ENCODE data around the gene P3H1. TPM values are rescaled to one million over a fixed set of nuclear protein-coding genes. Genes with fewer than 3 reads are reported as not detected.
A peak's percentile ranks its signal among the peaks of the same experiment; 100 is the strongest.

The P3H1 gene
- total and polyA plus RNA-seq, 5 donors from 2014 or later: 12.6 to 30.4 (median 15.6) TPM

DNA sequence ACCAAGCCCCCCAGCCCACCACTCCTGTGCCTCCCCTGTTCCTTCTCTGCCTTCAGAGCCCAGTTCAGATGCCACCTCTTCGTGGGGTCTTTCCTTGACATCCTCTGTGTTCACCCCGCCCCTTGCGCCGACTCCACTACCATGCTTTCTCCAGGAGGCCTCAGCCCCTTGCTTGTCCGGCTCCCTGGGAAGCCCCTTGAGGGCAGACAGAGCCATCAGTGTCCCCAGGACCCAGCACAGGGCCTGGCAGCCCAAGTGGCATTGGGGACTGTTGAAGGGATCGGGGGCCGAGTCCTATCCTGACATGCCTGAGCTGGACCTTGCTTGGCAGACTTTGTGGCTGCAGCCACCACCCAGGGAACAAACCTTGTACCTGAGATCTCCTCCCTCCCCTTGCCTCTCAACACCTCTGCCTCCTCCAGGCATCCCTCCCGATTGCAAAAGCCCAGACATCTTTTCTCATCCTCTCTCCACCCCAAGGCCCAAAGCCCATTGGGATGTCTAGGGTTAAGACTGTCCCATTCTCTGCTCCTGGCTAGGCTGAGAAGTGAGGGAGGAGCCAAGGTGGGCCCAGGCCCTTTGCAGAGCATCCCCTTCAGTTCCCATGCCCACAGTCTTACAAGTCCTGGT is 30.1 kb downstream of the P3H1 start:
- H3K9me3 ChIP-seq (ENCODE audit: control insufficient read depth in 2 of 2, low read length in 2 of 2): no peaks in the 10 kb centered on the region
- no peak for DNase-seq
- Mint-ChIP-seq H3K9me3 (peaks cover 0 to 2% (median 0%) of the 10 kb centered on the region in 7 donors), H3K36me3 (no peaks in the 10 kb centered on the region), H3K4me1 (peaks cover 0 to 11% (median 2%) of the 10 kb centered on the region in 4 donors), H3K27ac (peak overlapping the region in 1 of 3 donors; percentile 78), H3K4me3 (no peak overlapping the region), H3K27me3 (peaks cover 4% of the 10 kb centered on the region)
- H3K27me3 ChIP-seq (ENCODE audit: control insufficient read depth, insufficient read depth, low read length): no peaks in the 10 kb centered on the region
- no peak for ATAC-seq (ENCODE audit: low read depth in 2 of 2)
- no peaks in the 10 kb centered on the region for H3K36me3 ChIP-seq (ENCODE audit: control insufficient read depth, insufficient read depth, low read length)
- H3K27ac ChIP-seq (ENCODE audit: insufficient read depth, low read length, poor library complexity, severe bottlenecking): no peak overlapping the region
- H3K4me3 ChIP-seq (ENCODE audit: low read depth, low read length): no peak overlapping the region
- H3K4me1 ChIP-seq (ENCODE audit: control insufficient read depth, insufficient read depth, low read length, poor library complexity, severe bottlenecking): no peaks in the 10 kb centered on the region

DNA sequence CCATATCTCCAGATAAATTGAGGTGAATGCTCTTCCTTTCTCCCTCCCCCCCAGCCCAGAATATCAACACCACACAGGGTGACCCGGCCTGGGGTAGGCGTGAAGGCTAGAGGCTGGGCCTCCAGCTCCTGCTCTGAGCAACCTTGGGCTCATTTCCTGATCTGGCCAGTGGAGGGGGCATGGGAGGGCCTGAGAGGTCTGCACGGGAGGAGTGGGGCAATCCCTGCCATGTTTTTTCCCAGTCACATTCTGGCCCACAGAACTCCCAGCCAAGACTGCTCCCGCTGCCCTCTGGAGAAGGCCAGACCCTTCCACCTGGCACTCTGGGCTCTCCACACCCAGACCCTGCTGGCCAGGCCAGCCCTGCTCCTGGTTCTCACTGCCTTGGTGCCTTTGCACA is 30.7 kb downstream of the P3H1 start:
- Histone ChIP-seq H3K9me3 (ENCODE audit: control insufficient read depth in 2 of 2, low read length in 2 of 2) (no peaks in the 10 kb centered on the region), H3K27ac (ENCODE audit: insufficient read depth, low read length, poor library complexity, severe bottlenecking) (no peak overlapping the region), H3K27me3 (ENCODE audit: control insufficient read depth, insufficient read depth, low read length) (no peaks in the 10 kb centered on the region), H3K36me3 (ENCODE audit: control insufficient read depth, insufficient read depth, low read length) (no peaks in the 10 kb centered on the region), H3K4me1 (ENCODE audit: control insufficient read depth, insufficient read depth, low read length, poor library complexity, severe bottlenecking) (no peaks in the 10 kb centered on the region), H3K4me3 (ENCODE audit: low read depth, low read length) (no peak overlapping the region)
- Mint-ChIP-seq H3K36me3 (no peaks in the 10 kb centered on the region), H3K27me3 (peaks cover 4% of the 10 kb centered on the region), H3K9me3 (peaks cover 0 to 2% (median 0%) of the 10 kb centered on the region in 7 donors), H3K4me3 (no peak overlapping the region), H3K27ac (no peak overlapping the region), H3K4me1 (peaks cover 0 to 11% (median 2%) of the 10 kb centered on the region in 4 donors)
- no peak for ATAC-seq (ENCODE audit: low read depth in 2 of 2)
- DNase-seq: no peak

DNA sequence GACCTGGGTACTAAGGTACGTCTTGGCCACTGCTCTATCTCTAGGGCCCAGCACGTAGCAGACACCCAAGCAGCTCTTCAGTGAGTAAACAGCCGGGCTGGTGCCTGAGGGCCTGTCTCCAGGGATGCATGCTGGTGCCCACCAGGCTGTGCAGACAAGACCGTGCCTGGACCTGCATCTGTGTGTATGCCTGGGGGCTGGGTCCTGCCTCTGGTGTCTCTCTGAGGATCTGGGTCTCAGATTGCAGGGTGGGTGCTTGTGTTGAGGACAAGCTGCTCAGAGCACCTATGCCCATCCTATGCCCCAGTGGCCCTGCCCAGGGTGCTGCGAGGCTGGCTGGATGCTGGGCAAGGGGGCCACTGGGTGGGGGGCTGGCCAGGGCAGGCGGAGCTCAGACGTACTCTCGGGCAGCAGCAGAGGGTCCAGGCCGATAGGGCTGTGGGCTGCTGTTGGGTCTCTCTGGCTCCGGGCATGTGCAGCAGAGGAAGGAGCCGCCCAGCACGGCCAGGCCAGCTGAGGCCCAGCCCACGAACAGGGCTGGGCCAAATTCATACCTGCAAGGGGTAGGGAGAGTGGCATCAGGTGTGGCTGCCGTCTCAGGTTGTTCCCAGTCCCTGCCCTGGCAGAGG is 31.2 kb downstream of the P3H1 start:
- Histone ChIP-seq H3K27me3 (ENCODE audit: control insufficient read depth, insufficient read depth, low read length) (no peaks in the 10 kb centered on the region), H3K4me3 (ENCODE audit: low read depth, low read length) (no peak overlapping the region), H3K36me3 (ENCODE audit: control insufficient read depth, insufficient read depth, low read length) (no peaks in the 10 kb centered on the region), H3K9me3 (ENCODE audit: control insufficient read depth in 2 of 2, low read length in 2 of 2) (no peaks in the 10 kb centered on the region), H3K4me1 (ENCODE audit: control insufficient read depth, insufficient read depth, low read length, poor library complexity, severe bottlenecking) (no peaks in the 10 kb centered on the region), H3K27ac (ENCODE audit: insufficient read depth, low read length, poor library complexity, severe bottlenecking) (no peak overlapping the region)
- peaks cover 0 to 11% (median 2%) of the 10 kb centered on the region in 4 donors for H3K4me1 Mint-ChIP-seq
- ATAC-seq (ENCODE audit: low read depth in 2 of 2): no peak
- peaks cover 0 to 2% (median 0%) of the 10 kb centered on the region in 7 donors for H3K9me3 Mint-ChIP-seq
- H3K36me3 Mint-ChIP-seq: no peaks in the 10 kb centered on the region
- H3K27me3 Mint-ChIP-seq: peaks cover 4% of the 10 kb centered on the region
- no peak overlapping the region for H3K4me3 Mint-ChIP-seq
- no peak for DNase-seq
- no peak overlapping the region for H3K27ac Mint-ChIP-seq

DNA sequence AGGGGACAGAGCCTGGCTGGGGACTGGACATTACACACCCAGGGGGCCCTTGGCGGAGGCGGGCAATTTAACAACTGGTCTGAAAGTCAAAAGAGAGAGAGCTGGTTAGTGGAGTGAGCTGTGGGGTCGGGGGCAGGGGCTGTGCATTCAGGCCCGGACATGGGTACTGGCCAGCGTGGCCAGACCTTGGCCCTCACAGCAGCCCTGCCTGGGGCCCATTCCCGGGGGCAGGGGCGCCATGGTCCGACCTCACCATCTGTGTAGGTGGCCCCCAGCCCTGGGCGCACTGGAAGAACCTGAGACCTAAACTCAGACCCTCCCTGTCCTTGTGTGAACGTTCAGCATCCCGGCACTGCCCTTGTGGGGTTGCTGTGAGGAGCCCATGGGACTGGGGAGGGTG is 31.8 kb downstream of the P3H1 start:
- Mint-ChIP-seq H3K36me3 (no peaks in the 10 kb centered on the region), H3K9me3 (no peaks in the 10 kb centered on the region), H3K27ac (no peak overlapping the region), H3K27me3 (peaks cover 4% of the 10 kb centered on the region), H3K4me1 (peaks cover 0 to 11% (median 2%) of the 10 kb centered on the region in 4 donors), H3K4me3 (no peak overlapping the region)
- ATAC-seq (ENCODE audit: low read depth in 2 of 2): peak in 1 of 2 donors; percentile 20
- Histone ChIP-seq H3K4me3 (ENCODE audit: low read depth, low read length) (no peak overlapping the region), H3K4me1 (ENCODE audit: control insufficient read depth, insufficient read depth, low read length, poor library complexity, severe bottlenecking) (no peaks in the 10 kb centered on the region), H3K9me3 (ENCODE audit: control insufficient read depth in 2 of 2, low read length in 2 of 2) (no peaks in the 10 kb centered on the region), H3K27ac (ENCODE audit: insufficient read depth, low read length, poor library complexity, severe bottlenecking) (no peak overlapping the region), H3K36me3 (ENCODE audit: control insufficient read depth, insufficient read depth, low read length) (no peaks in the 10 kb centered on the region), H3K27me3 (ENCODE audit: control insufficient read depth, insufficient read depth, low read length) (no peaks in the 10 kb centered on the region)
- no peak for DNase-seq

DNA sequence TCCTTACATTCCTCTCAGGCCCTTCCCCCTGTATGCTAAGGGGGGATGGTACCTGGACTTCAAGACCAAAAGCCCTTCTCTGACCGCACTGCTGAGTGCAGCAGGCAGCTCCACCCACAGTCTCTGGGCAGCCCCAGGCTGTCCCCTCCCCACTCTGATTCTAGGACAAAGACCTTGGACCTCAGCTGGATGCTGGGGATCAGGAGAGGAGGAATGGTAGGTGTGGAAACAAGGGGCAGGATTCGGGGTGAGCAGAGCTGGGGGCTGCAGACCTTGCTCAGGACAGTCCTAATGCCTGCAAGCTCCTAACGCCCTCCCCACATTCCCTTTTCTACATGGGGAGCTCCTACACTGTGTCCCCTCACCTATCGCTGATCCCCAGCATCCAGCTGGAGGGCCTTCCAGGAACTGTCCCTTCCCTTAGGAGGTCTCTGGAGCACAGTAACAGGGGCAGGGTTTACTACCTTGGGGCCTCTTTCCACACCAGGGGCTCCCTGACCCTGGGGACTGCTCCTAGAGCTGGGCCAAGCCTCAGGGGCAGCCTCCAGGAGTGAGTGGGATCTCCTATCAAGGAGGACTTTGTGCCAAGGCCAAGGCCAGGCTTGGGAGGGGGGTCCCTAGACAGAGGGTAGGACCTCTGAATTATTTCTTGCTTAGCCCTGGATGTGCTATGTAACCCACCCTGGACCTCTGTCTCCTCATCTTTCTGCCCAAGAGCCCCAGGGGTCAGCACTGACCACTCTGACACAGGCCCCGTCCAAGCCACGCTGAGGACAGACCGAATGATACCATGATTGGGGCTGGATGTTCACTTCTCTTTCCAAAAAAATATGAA is 32.4 kb downstream of the P3H1 start:
- no peak overlapping the region for H3K27ac Mint-ChIP-seq
- ATAC-seq (ENCODE audit: low read depth in 2 of 2): no peak

DNA sequence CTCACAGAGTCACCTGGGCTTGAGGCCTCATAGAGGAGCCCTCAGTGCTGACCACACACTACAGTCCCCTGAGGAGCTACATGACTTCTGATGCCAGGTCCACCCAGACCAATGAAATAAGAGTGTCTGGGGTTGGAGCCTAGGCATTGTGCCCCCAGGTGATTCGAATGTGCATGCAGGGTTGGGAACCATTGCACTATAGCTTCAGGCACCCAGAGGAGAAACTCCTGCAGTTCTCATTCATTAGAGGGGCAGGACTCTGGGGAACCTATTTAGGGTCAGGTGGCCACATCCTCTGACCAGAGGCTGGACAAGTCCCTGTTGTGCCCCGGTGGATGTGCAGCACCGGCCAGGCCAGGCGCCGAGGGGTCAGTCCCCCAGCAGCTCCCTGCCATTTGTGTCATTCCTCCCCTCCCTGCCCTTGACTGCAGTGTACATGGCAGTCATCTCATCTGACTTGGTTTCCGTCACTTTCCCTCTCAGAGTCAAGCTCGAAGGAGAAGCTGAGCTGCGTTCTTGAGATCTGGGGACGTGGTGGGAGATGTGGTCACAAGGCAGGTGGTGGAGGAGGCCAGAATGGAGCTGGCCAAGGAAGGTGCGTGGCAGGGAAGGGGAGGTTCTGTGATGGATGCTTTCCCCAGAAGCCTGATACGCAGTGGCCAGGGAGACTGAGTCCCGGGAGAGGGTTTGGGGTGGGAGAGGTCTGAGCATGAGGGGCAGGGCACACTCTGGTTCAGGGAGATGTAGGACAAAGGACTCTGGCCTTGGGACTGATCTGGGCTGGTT is 33.2 kb downstream of the P3H1 start:
- Mint-ChIP-seq H3K27ac (no peak overlapping the region), H3K4me3 (no peak overlapping the region), H3K36me3 (no peaks in the 10 kb centered on the region), H3K4me1 (peaks cover 0 to 11% (median 3%) of the 10 kb centered on the region in 4 donors), H3K9me3 (no peaks in the 10 kb centered on the region), H3K27me3 (peaks cover 4% of the 10 kb centered on the region)
- no peaks in the 10 kb centered on the region for H3K4me1 ChIP-seq (ENCODE audit: control insufficient read depth, insufficient read depth, low read length, poor library complexity, severe bottlenecking)
- no peaks in the 10 kb centered on the region for H3K27me3 ChIP-seq (ENCODE audit: control insufficient read depth, insufficient read depth, low read length)
- DNase-seq: no peak
- H3K36me3 ChIP-seq (ENCODE audit: control insufficient read depth, insufficient read depth, low read length): no peaks in the 10 kb centered on the region
- no peak overlapping the region for H3K4me3 ChIP-seq (ENCODE audit: low read depth, low read length)
- no peaks in the 10 kb centered on the region for H3K9me3 ChIP-seq (ENCODE audit: control insufficient read depth in 2 of 2, low read length in 2 of 2)
- ATAC-seq (ENCODE audit: low read depth in 2 of 2): no peak
- no peak overlapping the region for H3K27ac ChIP-seq (ENCODE audit: insufficient read depth, low read length, poor library complexity, severe bottlenecking)

More for the DNA sequence above, 32.4 kb downstream of the P3H1 start:
- Mint-ChIP-seq H3K36me3 (no peaks in the 10 kb centered on the region), H3K27me3 (peaks cover 4% of the 10 kb centered on the region), H3K4me1 (peaks cover 0 to 11% (median 3%) of the 10 kb centered on the region in 4 donors), H3K9me3 (no peaks in the 10 kb centered on the region), H3K4me3 (no peak overlapping the region)
- Histone ChIP-seq H3K27ac (ENCODE audit: insufficient read depth, low read length, poor library complexity, severe bottlenecking) (no peak overlapping the region), H3K27me3 (ENCODE audit: control insufficient read depth, insufficient read depth, low read length) (no peaks in the 10 kb centered on the region), H3K4me3 (ENCODE audit: low read depth, low read length) (no peak overlapping the region), H3K36me3 (ENCODE audit: control insufficient read depth, insufficient read depth, low read length) (no peaks in the 10 kb centered on the region), H3K9me3 (ENCODE audit: control insufficient read depth in 2 of 2, low read length in 2 of 2) (no peaks in the 10 kb centered on the region), H3K4me1 (ENCODE audit: control insufficient read depth, insufficient read depth, low read length, poor library complexity, severe bottlenecking) (no peaks in the 10 kb centered on the region)
- DNase-seq: no peak

DNA sequence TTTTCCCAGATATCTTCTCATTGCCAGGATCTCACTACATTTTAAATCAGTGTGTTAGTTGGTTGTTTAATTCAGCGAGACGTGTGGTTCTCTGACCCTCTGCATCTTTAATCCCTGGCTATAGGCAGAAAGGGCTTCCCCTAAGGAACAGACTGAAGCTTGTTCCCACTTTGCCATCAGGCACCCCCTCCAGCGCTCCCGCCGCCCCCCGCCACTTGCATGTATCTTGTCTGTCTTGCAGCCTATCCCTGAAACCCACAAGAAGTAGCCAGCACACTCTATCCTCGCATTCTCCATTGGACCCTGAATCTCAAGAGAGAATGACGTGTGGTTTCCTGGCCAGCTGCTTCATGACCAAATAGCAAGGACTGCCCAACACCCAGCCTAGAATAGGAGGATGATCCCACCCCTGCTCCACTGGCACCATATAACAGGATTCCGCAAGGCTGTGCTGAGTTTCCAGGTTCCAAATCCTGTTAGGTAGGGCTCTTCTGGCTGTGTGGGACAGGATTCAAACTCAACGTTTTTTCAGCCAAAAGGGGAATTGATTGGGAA is 34.6 kb downstream of the P3H1 start:
- no peaks in the 10 kb centered on the region for H3K36me3 ChIP-seq (ENCODE audit: control insufficient read depth, insufficient read depth, low read length)
- no peaks in the 10 kb centered on the region for H3K27me3 ChIP-seq (ENCODE audit: control insufficient read depth, insufficient read depth, low read length)
- Mint-ChIP-seq H3K27me3 (peaks cover 4% of the 10 kb centered on the region), H3K9me3 (no peaks in the 10 kb centered on the region), H3K27ac (no peak overlapping the region), H3K36me3 (no peaks in the 10 kb centered on the region), H3K4me1 (peaks cover 0 to 7% (median 3%) of the 10 kb centered on the region in 4 donors), H3K4me3 (no peak overlapping the region)
- no peak for ATAC-seq (ENCODE audit: low read depth in 2 of 2)
- no peak overlapping the region for H3K27ac ChIP-seq (ENCODE audit: insufficient read depth, low read length, poor library complexity, severe bottlenecking)
- no peak overlapping the region for H3K4me3 ChIP-seq (ENCODE audit: low read depth, low read length)
- no peak for DNase-seq
- no peaks in the 10 kb centered on the region for H3K9me3 ChIP-seq (ENCODE audit: control insufficient read depth in 2 of 2, low read length in 2 of 2)
- no peaks in the 10 kb centered on the region for H3K4me1 ChIP-seq (ENCODE audit: control insufficient read depth, insufficient read depth, low read length, poor library complexity, severe bottlenecking)

Measured in CD4-positive, CD25-positive, alpha-beta regulatory T cell (primary cell).